ENCODE data around the gene LPAR5. TPM values are rescaled to one million over a fixed set of nuclear protein-coding genes. Genes with fewer than 3 reads are reported as not detected.

The LPAR5 gene
- total and polyA plus RNA-seq, 2 of the 13 experiments (the other 11 are each of a cell fraction or from before 2014, with no cell fraction given) = 0.09 to 0.32 TPM

DNA sequence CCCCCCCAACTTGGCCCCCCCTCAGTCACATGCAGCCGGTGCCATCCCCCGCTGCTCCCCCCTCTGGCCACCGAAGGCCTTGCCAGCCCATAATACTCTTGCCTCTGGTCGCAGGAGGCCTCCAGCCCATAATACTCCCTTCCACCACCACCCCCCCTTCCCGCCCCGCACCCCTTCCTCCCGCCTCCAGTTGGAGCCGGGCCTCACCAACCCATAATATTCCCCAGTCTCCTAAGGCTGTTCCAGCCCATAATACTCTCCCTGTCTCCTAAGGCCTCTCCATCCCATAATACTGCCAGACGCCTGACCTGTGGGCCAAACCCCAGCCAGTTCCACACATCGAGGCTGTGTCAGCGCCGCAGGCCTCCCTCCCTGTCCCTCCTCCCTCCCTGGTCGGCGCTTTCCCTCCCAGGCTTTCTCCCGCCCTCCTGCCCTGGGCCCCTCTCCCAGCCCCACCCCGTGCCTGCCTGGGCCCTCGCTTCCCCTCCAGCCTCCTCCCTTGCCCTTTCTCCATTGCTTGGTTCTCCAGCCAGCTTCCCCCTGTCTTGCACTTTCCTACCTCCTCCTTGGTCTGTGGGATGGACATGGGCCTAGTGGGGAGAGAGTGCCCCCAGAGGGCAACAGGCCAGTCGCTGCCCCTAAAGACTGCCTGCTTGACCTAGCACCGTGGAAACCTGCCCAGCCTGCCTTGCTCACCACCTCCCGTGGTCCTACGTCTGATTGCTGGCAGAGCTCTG, 21.8 kb downstream of the LPAR5 start:
- Histone ChIP-seq H3K4me3 (replicated peaks in 1 of 3; ENCODE audit: insufficient read depth in 1 of 3, low read depth in 2 of 3, low read length in 3 of 3) (peak overlapping the region; percentile 11 to 70 (median 41); a peak in 5 of 6 replicates), H3K4me2 (ENCODE audit: low read depth, low read length) (peak overlapping the region; percentile 100), H3K4me1 (ENCODE audit: insufficient read depth, low read length) (peaks cover 41% of the 10 kb centered on the region), H3K9ac (ENCODE audit: insufficient read depth, low read depth, low read length) (peak overlapping the region; percentile 57), H2AFZ (ENCODE audit: low read length) (no peak overlapping the region), H3K36me3 (replicated peaks in 1 of 2; ENCODE audit: control insufficient read depth in 1 of 2, insufficient read depth in 2 of 2, low read length in 2 of 2) (no peaks in the 10 kb centered on the region), H3K27me3 (ENCODE audit: control insufficient read depth in 1 of 2, insufficient read depth in 2 of 2, low read length in 2 of 2) (no peaks in the 10 kb centered on the region), H3K9me3 (ENCODE audit: low read length) (no peaks in the 10 kb centered on the region), H3K79me2 (ENCODE audit: insufficient read depth, low read length) (no peaks in the 10 kb centered on the region), H3K27ac (ENCODE audit: extremely low read length, insufficient read depth, low read length) (peak overlapping the region; percentile 74), H4K20me1 (ENCODE audit: insufficient read depth, low read length) (no peaks in the 10 kb centered on the region)
- no TSS peak for BruUV-seq (replicated peaks)
- ATAC-seq (peak; percentile 88), FAIRE-seq (peak; percentile 85), DNase-seq (ENCODE audit: low spot score) (peak; percentile 97)
- POLR2A ChIA-PET = interaction anchor here (0.7 to 3.0 kb wide), 23 partner anchors 10 to 447 kb away, joined by 3 to 30 read pairs (median 4); partner anchors contain the start of genes C1S, CDCA3, COPS7A and GAPDH
- intact Hi-C loops (cut with micrococcal nuclease; ENCODE audit: unreplicated experiment) = loop anchor here (10.0 kb wide), 1 partner anchor 211 kb away; the partner anchor contains the start of genes GPR162 and P3H3
- in situ Hi-C loops (cut with HindIII; ENCODE audit: extremely low pct_ligation_motif_present, low pct_unique_long_range_greater_than_20kb) = no loop called here
- under 1% methylated on average over 21 of the region's 21 CpGs for WGBS (ENCODE audit: low lambda C conversion rate)
- CTCF ChIA-PET (ENCODE audit: low intra/inter-chr PET ratio, low total read pairs) = interaction anchor here (1.1 kb wide), 2 partner anchors 45 to 84 kb away, joined by 3 read pairs; partner anchors contain the start of gene NOP2
- peak; percentile 53 for TF ChIP-seq SAP130 (CRISPR knock-in tag; IDR thresholded peaks at IDR 0.05; ENCODE audit: low read depth)
- TF ChIP-seq, protein P1, sequence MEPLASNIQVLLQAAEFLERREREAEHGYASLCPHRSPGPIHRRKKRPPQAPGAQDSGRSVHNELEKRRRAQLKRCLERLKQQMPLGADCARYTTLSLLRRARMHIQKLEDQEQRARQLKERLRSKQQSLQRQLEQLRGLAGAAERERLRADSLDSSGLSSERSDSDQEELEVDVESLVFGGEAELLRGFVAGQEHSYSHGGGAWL (CRISPR knock-in tag; IDR thresholded peaks at IDR 0.05) = 0 out of 2 replicates have a peak, but pooled peaks have one; percentile 35
- no peak for TF ChIP-seq TRAFD1 (CRISPR knock-in tag; IDR thresholded peaks at IDR 0.05; ENCODE audit: borderline replicate concordance)
- peak in 1 of 2 experiments; percentile 31; a peak in 1 of 4 replicates for TF ChIP-seq KLF16 (CRISPR knock-in tag; IDR thresholded peaks at IDR 0.05)
- no peak for TF ChIP-seq SNAI1 (CRISPR knock-in tag; IDR thresholded peaks at IDR 0.05; ENCODE audit: borderline replicate concordance)
- TF ChIP-seq SOX5 (CRISPR knock-in tag; IDR thresholded peaks at IDR 0.05; ENCODE audit: borderline replicate concordance) = peak; percentile 25; the same call in 1 of the 2 replicates
- no peak for TF ChIP-seq SRF (IDR thresholded peaks at IDR 0.05; ENCODE audit: low read depth, low read length)
- peak; percentile 40 for TF ChIP-seq ZMYM3 (CRISPR knock-in tag; IDR thresholded peaks at IDR 0.05)
- peak; percentile 90 for TF ChIP-seq HNF1B (CRISPR knock-in tag; IDR thresholded peaks at IDR 0.05)
- peak; percentile 59; the same call in 1 of the 2 replicates for TF ChIP-seq PAXIP1 (CRISPR knock-in tag; conservative IDR thresholded peaks at IDR 0.05)
- TF ChIP-seq NONO (IDR thresholded peaks at IDR 0.05) = no peak
- TF ChIP-seq NONO (CRISPR knock-in tag; conservative IDR thresholded peaks at IDR 0.05) = peak; percentile 46; the same call in 1 of the 2 replicates
- 0 out of 2 replicates have a peak, but pooled peaks have one; percentile 7 for TF ChIP-seq SALL2 (CRISPR knock-in tag; IDR thresholded peaks at IDR 0.05)
- no peak for TF ChIP-seq JUND (CRISPR knock-in tag; IDR thresholded peaks at IDR 0.05)

All from HepG2 (cell line).